Astrocyte (in vitro differentiated cells and primary cell): ENCODE data around the gene ZNF24. TPM values are rescaled to one million over a fixed set of nuclear protein-coding genes. Genes with fewer than 3 reads are reported as not detected.

Source experiments
- DNase-seq: peaks from one replicate; pipeline ENCODE4 v3.0.0-alpha.2; 2010; ENCODE audit warnings: low read depth
- FAIRE-seq: peaks from 2 replicates; lab custom pipeline; 2011; peaks lifted over from hg19 to GRCh38; lab: Jason Lieb, UNC
- H2AFZ ChIP-seq: 2 replicates; pipeline ENCODE4 v1.6.0; 2012; ENCODE audit warnings: low read depth, low read length, inconsistent platforms
- H3K27ac ChIP-seq: 2 replicates; pipeline ENCODE4 v1.5.1; 2011; ENCODE audit warnings: low read depth, low read length, inconsistent platforms
- H3K27me3 ChIP-seq: 2 replicates; pipeline ENCODE4 v1.6.0; 2011; ENCODE audit warnings: low read length, inconsistent platforms; ENCODE audit not compliant: insufficient read depth
- H3K36me3 ChIP-seq: 2 replicates; pipeline ENCODE4 v1.5.1; 2011; ENCODE audit warnings: low read length, inconsistent platforms; ENCODE audit not compliant: insufficient read depth
- H3K4me1 ChIP-seq: 2 replicates; pipeline ENCODE4 v1.5.1; 2011; ENCODE audit warnings: low read length, inconsistent platforms; ENCODE audit not compliant: insufficient read depth
- H3K4me2 ChIP-seq: 2 replicates; pipeline ENCODE4 v1.6.0; 2012; ENCODE audit warnings: low read length, inconsistent platforms
- H3K4me3 ChIP-seq: 2 replicates; pipeline ENCODE4 v1.5.1; 2011; ENCODE audit warnings: low read depth, mild to moderate bottlenecking, low read length, inconsistent platforms; ENCODE audit not compliant: insufficient read depth
- H3K79me2 ChIP-seq: 2 replicates; pipeline ENCODE4 v1.6.0; 2012; ENCODE audit warnings: mild to moderate bottlenecking, low read length, inconsistent platforms; ENCODE audit not compliant: insufficient read depth
- H3K9ac ChIP-seq: 2 replicates; pipeline ENCODE4 v1.6.0; 2012; ENCODE audit warnings: mild to moderate bottlenecking, low read length, inconsistent platforms
- H3K9me3 ChIP-seq: 2 replicates; pipeline ENCODE4 v1.5.1; 2012; ENCODE audit warnings: low read depth, mild to moderate bottlenecking, low read length, inconsistent platforms; ENCODE audit not compliant: insufficient read depth
- H4K20me1 ChIP-seq: 2 replicates; pipeline ENCODE4 v1.6.0; 2012; ENCODE audit warnings: low read length, inconsistent platforms; ENCODE audit not compliant: insufficient read depth
- H3K27ac Mint-ChIP-seq: one replicate; pipeline ENCODE4 v1.8.0; 2021; ENCODE audit warnings: mild to moderate bottlenecking, mixed read lengths; ENCODE audit not compliant: unreplicated experiment
- H3K27me3 Mint-ChIP-seq: one replicate; pipeline ENCODE4 v1.8.0; 2021; ENCODE audit warnings: low read depth, mixed read lengths; ENCODE audit not compliant: unreplicated experiment
- H3K36me3 Mint-ChIP-seq: one replicate; pipeline ENCODE4 v1.8.0; 2021; ENCODE audit warnings: low read depth, mixed read lengths; ENCODE audit not compliant: unreplicated experiment
- H3K4me1 Mint-ChIP-seq: one replicate; pipeline ENCODE4 v1.8.0; 2021; ENCODE audit warnings: low read depth, mixed read lengths; ENCODE audit not compliant: unreplicated experiment
- H3K4me3 Mint-ChIP-seq: one replicate; pipeline ENCODE4 v1.8.0; 2021; ENCODE audit warnings: mild to moderate bottlenecking, moderate library complexity, mixed read lengths; ENCODE audit not compliant: unreplicated experiment
- H3K9me3 Mint-ChIP-seq: one replicate; pipeline ENCODE4 v1.8.0; 2021; ENCODE audit warnings: mild to moderate bottlenecking, mixed read lengths; ENCODE audit not compliant: unreplicated experiment
- CTCF ChIP-seq: IDR thresholded peaks from 2 replicates; pipeline ENCODE4 v1.5.1; 2011; ENCODE audit warnings: low read depth, mild to moderate bottlenecking, inconsistent platforms, low read length, moderate library complexity; ENCODE audit not compliant: insufficient read depth
- EZH2 ChIP-seq: IDR thresholded peaks from 2 replicates; pipeline ENCODE4 v1.6.1; 2012; ENCODE audit warnings: mild to moderate bottlenecking, low read length, inconsistent platforms; ENCODE audit not compliant: insufficient read depth
- total RNA-seq: library from RNA; stranded (reverse); gene quantifications from 2 replicates; pipeline ENCODE4 v1.2.1, GENCODE V29; 2021

ZNF24 gene
- total RNA-seq, 1 donor from 2014 or later, result 55.6 TPM

- Histone ChIP-seq H3K79me2 (peaks cover 4% of the 10 kb centered on the region), H3K9me3 (peaks cover 34% of the 10 kb centered on the region), H3K36me3 (peaks cover 10% of the 10 kb centered on the region), H3K27ac (no peak overlapping the region), H3K9ac (no peak overlapping the region), H3K4me3 (no peak overlapping the region), H3K27me3 (no peaks in the 10 kb centered on the region), H3K4me1 (no peaks in the 10 kb centered on the region), H2AFZ (no peak overlapping the region), H4K20me1 (no peaks in the 10 kb centered on the region), H3K4me2 (no peak overlapping the region)
- Mint-ChIP-seq H3K9me3 (peaks cover 49% of the 10 kb centered on the region), H3K36me3 (peaks cover 37% of the 10 kb centered on the region), H3K4me1 (no peaks in the 10 kb centered on the region), H3K27ac (no peak overlapping the region), H3K27me3 (no peaks in the 10 kb centered on the region), H3K4me3 (no peak overlapping the region)
- FAIRE-seq (no peak), DNase-seq (peak; percentile 50)
- TF ChIP-seq CTCF, result no peak
- TF ChIP-seq EZH2, result no peak
These were observed 32.7 kb downstream of the ZNF24 start for GRCh38 chr18:35311496-35311895.

- no peaks in the 10 kb centered on the region for H3K4me1 ChIP-seq
- H3K4me2 ChIP-seq, result no peak overlapping the region
- H3K36me3 ChIP-seq, result peaks cover 30% of the 10 kb centered on the region
- H3K27me3 Mint-ChIP-seq, result no peaks in the 10 kb centered on the region
- peaks cover 73% of the 10 kb centered on the region for H3K36me3 Mint-ChIP-seq
- TF ChIP-seq CTCF (no peak), EZH2 (no peak)
- H4K20me1 ChIP-seq, result no peaks in the 10 kb centered on the region
- H3K9me3 ChIP-seq, result peaks cover 60% of the 10 kb centered on the region
- no peak overlapping the region for H3K4me3 ChIP-seq
- no peak overlapping the region for H3K27ac Mint-ChIP-seq
- DNase-seq, result no peak
- H3K27me3 ChIP-seq, result no peaks in the 10 kb centered on the region
- no peak for FAIRE-seq
- H3K27ac ChIP-seq, result no peak overlapping the region
- H3K9ac ChIP-seq, result no peak overlapping the region
- H3K4me3 Mint-ChIP-seq, result no peak overlapping the region
- peaks cover 26% of the 10 kb centered on the region for H3K79me2 ChIP-seq
- H3K4me1 Mint-ChIP-seq, result no peaks in the 10 kb centered on the region
- H3K9me3 Mint-ChIP-seq, result peaks cover 70% of the 10 kb centered on the region
- no peak overlapping the region for H2AFZ ChIP-seq
These were observed 37.5 kb downstream of the ZNF24 start for GRCh38 chr18:35306588-35307250.

- Mint-ChIP-seq H3K27ac (no peak overlapping the region), H3K4me3 (no peak overlapping the region), H3K9me3 (peaks cover 59% of the 10 kb centered on the region), H3K36me3 (peaks cover 78% of the 10 kb centered on the region), H3K4me1 (no peaks in the 10 kb centered on the region), H3K27me3 (no peaks in the 10 kb centered on the region)
- Histone ChIP-seq H3K4me2 (no peak overlapping the region), H3K27me3 (no peaks in the 10 kb centered on the region), H4K20me1 (no peaks in the 10 kb centered on the region), H3K79me2 (peaks cover 55% of the 10 kb centered on the region), H2AFZ (no peak overlapping the region), H3K27ac (no peak overlapping the region), H3K36me3 (peaks cover 38% of the 10 kb centered on the region), H3K9ac (no peak overlapping the region), H3K4me3 (no peak overlapping the region), H3K4me1 (no peaks in the 10 kb centered on the region), H3K9me3 (peaks cover 52% of the 10 kb centered on the region)
- TF ChIP-seq EZH2 (no peak), CTCF (no peak)
- no peak for DNase-seq
- FAIRE-seq, result no peak
These were observed 40.6 kb downstream of the ZNF24 start for GRCh38 chr18:35303610-35304009.
